Medulla oblongata (tissue), 1 donor: ENCODE data around the gene DLGAP1.

Experiments
- DNase-seq: peaks from one replicate; pipeline ENCODE4 v3.0.0-alpha.2; 2015; ENCODE audit errors: extremely low spot score

DLGAP1 gene

DNA sequence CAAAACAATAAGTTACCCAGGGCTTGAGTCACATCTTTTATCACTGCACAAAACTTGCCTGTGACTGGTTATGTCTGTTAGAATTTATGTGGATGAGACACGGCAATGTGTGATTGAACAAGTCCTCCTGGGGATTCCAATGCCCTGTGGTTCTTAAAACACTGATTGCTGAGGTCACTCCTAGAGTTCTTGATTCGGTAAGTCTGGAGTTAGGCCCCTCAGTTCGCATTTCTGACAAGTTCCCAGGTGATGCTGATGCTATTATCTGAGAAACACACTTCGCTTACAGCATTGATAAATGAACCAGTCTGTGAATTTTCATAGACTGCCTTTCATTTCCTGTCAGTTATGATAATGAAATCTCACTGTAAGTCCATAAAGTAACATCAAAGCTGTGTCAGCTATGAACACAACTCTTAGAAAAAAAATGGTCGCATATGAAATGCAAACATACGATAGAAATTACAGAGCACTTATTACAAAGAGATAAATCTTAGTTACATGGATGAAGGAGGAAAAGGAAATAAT is 214.0 kb downstream of the DLGAP1 start:
- no peak for DNase-seq

GRCh38 chr18:4238966-4239365 is 216.1 kb downstream of the DLGAP1 start:
- DNase-seq = no peak

DNA sequence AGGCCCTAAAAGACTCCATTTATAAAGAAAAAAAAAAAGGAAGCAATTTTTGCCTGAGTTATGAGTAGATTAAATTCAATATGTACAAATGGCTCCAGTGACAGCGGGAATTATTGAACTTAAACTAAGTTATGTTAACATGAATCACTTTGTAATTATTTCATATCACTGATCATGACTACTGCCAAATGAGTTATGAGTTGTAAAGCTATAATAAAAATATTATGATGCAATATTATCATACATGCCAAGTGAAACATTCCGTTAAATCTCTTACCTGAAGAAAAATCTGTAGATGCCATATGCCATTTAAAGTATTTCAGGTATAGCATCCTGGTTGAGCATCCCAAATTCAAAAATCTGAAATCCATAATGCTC is 217.5 kb downstream of the DLGAP1 start:
- DNase-seq = no peak

DNA sequence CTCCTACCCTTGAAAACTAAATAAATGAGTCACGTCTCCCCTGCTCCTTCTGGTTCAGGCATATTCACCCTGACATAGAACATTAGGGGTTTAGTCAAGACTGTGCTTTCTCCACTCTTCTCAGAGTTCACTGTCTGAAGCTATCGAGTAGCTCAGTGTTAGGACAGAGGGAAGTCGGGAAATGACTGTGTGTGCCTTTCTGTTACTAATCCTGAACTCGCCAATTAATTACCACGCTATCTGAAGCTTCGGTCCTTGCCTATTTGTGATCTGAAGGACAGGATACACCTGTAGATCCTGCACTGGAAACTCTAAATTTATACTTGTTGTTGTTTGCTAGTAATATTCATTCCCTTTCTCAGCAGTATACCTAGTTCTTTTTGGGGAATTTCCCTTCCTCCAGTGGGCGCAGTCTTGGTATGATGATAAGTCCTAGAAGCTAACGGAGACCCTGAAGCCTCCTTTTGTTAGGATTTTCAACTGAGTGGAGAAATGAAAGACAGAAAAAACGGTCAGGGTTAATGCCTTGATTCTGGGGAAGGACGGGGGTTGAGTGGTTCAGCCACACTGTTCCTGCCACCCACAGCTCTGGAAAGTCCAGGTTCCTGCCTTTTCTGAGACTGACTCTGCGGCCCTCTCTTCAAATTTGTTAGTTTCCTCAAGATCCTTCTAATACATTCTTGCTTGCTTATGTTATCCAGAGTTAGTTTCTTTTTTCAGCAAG is 218.0 kb downstream of the DLGAP1 start:
- DNase-seq = no peak

DNA sequence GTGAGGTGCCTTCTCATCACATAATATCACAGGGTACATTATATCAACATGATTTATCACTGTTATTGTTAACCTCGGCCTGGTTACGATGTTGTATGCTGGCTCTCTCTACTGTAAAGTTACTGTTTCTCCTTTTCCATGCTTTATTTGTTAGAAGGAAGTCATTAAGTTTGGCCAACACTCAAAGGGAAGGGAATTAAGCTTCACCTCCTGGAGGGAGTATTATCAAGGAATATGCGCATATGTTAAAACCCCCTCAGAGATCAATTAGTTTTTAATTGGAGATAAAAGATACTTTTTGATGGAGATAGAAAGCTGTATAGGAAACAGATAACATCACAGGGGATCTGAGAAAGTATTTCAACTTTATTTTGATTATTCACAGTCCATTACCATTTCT is 221.6 kb downstream of the DLGAP1 start:
- DNase-seq = no peak

- no peak for DNase-seq
Observed at GRCh38 chr18:4232656-4233055, 222.5 kb downstream of the DLGAP1 start.

DNA sequence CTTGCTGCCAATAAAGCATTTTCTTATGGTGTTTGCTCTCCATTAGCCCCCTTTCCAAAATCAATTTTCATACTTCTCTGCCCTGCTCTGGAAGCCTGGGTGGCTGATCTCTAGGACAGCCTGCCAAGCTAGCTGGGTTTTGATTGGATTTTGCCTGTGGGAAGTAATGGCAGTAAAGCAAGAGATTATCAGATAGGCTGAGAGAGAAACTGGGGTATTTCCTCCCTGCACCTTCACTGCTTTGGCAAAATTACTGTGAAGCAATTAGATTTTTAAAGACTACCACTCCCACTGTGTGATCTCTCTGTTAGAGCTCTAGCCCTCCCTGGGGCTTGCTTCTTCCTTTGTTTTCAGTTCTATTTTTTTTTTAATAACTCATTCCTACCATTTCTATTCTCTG is 223.8 kb downstream of the DLGAP1 start:
- no peak for DNase-seq

GRCh38 chr18:4230450-4231168 is 224.5 kb downstream of the DLGAP1 start:
- DNase-seq = no peak

DNA sequence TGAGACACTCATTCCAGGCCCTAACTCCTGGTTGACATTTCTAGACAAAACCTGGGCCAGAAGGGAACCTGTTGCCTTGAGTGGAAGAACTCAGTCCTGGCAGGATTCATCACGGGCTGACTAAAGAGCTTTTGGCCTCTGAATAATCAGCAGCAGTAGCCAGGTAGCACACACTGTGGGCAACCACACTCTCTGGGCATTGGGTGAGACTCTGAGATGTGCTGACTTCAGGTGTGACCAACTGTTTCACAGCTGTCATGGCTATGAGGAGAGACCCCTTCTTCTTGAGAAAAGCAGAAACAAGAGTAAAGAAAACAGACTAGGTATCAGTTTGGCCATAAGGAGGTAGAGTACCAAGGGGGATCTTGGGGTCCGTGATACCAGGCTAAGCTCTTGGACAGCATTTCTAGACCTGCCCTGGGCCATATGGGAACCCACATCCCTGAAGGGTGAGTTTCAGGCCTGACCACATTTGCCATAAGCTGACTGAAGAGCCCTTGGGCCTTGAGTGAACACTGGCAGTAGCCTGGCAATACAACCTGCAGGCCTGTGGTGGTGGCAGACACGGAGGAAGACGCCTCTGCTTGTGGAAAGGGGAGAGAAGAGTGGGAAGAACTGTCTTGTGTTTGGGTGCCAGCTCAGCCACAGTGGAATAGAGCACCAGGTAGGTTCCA is 230.9 kb downstream of the DLGAP1 start:
- no peak for DNase-seq

DNA sequence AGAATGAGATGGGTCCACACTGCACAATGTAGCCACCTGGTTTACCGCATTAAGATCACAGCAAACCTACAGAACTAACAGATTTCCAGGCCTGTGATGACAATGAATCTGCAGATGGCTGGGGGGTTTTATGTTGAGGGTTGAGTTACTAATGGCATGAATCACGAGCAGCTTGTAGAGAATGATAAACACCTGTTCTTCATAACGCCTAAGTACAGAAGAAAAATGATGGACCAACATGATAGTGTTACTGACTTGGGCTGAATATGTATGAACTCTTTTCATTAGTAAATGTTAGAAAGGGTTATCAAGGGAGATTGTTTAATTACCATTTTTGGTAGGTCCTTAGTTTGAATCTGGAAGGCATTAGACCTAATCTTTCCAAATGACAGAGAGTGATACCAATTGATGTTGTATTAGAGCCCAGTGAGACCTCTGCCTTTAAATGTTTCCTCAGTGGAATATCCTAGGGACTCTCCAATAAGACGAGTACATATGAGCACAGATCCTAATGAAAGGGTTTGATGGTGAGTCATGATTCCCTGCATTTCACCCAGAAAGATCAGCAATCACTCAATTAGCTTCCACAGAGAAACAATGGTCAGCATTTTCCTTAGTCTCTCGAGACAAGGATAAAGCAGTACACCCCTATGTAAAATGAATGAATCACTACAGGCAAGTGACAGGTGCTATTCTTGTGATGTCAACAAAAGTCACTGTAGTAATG is 243.8 kb downstream of the DLGAP1 start:
- DNase-seq = no peak

DNA sequence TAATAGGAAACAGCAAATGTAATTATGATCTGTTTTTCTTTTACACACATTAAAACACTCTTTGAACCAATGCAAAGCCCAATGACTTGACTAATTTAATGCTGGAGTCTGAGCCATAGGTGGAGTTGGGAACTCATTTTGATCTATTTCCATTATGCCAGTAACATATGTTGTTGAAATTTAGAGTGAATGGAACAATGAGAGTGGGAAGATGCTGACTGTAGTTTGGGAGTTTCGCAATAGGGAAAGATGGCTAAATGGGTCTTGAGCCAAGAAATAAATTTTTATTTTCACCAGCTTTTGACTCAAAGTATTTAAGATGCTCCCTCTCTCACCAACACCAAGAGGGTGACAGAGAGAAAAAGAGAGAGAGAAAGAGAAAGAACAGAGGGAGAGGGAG is 246.7 kb downstream of the DLGAP1 start:
- no peak for DNase-seq

GRCh38 chr18:4207383-4207985 is 247.6 kb downstream of the DLGAP1 start:
- DNase-seq = no peak

GRCh38 chr18:4204438-4204720 is 250.7 kb downstream of the DLGAP1 start:
- no peak for DNase-seq

DNA sequence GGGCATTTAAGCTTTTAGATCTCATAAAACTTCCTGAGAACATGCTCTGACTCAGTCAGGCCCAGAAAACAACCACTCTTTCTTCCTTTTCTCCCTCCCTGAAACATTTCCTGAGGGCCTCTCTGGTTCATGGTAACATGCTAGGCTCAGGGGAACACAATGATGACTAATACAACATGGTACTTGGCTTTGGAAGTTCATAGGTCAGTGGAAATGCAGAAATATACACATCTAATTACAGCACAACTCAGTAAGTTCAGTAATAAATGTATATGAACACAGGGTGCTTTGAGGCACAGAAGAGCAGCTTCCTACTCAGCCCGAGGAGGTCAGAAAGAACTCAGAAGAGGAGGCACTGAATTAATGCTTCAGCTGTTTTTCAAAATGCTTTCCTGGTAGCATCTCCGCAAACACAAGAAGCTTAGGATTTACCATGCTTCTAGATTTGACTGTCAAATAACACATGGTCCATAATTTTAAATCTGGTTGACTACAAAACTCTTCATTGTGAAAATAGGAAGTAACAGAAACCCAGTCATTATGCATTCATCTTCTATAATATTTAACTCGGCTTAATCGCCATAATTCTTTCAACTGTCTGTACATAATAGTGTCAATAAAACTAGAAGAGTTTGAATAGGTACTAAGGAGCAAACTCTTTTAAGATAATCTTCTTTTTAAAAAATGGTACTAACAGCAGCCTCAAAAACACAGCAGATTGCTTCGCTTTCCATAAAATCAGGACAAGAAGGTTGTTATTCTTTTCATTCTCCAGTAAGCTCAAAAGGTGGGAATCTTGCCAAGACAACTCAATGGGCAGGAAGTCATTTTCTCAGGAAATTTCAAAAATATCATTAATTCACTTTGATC is 251.3 kb downstream of the DLGAP1 start:
- peak; percentile 17 for DNase-seq

DNA sequence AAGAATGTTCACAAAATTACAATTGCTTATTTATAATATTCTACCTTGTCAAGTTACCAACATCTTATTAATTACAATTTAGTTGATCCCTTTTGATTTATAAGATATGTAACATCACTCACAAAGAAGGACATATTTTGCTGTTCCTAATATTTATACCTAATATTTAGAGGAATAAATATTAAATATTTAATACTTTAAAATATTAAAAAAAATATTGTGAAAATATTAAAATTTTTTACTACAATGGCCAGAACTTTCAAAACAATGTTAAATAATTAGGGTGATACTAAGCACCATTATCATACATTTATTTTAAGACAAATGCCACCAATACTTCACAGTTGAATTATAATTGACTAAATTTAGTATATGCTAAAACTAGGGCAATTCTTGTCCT is 254.7 kb downstream of the DLGAP1 start:
- no peak for DNase-seq

GRCh38 chr18:4198956-4199355 is 256.2 kb downstream of the DLGAP1 start:
- no peak for DNase-seq

DNA sequence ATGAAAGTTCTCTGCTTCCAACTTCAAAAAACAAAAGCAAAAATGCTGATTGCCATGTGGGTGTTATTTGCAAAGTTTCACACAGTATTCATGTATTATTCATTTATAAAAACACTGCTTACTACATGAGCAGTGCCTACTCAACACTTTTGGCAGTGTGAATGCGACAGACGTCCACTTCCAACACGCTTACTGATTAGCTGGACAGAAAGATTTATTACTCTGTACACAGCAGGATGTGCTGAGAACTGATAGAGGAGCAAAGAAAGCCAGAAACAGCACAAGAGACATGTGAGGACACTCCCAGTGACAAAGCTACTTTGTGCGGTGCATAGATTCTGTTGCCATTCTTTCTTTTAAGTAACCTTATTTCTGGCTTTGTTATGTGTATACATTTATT is 258.8 kb downstream of the DLGAP1 start:
- DNase-seq = no peak

GRCh38 chr18:4193086-4193485 is 262.0 kb downstream of the DLGAP1 start:
- DNase-seq = peak; percentile 11

GRCh38 chr18:4181882-4182568 is 273.1 kb downstream of the DLGAP1 start:
- DNase-seq = no peak

DNA sequence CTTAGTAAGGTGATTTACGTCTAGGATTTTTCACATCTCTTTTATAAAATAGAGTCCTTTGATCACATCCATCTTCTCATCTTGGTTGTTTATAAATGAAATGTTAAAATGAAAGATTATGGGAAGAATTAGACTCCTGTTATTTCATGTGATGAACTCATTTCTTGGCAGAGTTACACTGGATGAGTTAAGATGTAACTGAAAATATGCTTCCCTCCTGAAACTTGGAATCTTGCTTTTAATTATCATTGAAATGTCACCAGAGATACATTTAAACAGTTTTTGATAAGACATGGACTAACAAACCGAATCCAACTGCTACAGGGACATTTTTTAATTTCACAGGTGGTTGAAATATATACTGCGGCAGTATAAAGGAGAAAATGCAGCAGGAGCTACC is 274.0 kb downstream of the DLGAP1 start:
- DNase-seq = no peak
